Activated naive CD8-positive, alpha-beta T cell treated with anti-CD3 and anti-CD28 coated beads, Interleukin-2, amount 10 ng/mL, durations not matched to agents 7 days and 5 days (primary cell): ENCODE results near the gene LPGAT1. TPM values are rescaled to one million over a fixed set of nuclear protein-coding genes. Genes with fewer than 3 reads are reported as not detected.
A peak's percentile ranks its signal among the peaks of the same experiment; 100 is the strongest.
"Not testable (repeated sequence)": the region's sequence is repeated elsewhere in the genome, so short reads cannot be mapped to it uniquely, and the experiment has no call there.

Source experiments
- ATAC-seq: fragments of 150-1000 bp; cut with Tn5 transposase; one replicate; pipeline ENCODE4 v1.10.0; 2021; ENCODE audit warnings: low read depth, moderate library complexity
- POLR2A ChIA-PET: fragments of 350-600 bp; sonication (Branson Sonifier 250); formaldehyde crosslinking; loops from one replicate; lab custom pipeline; 2021; ENCODE audit warnings: antibody characterized with exemption; lab: Charles Lee
- DNase-seq: peaks from one replicate; pipeline ENCODE4 v3.0.0; 2021
- H3K27ac Mint-ChIP-seq: one replicate; pipeline ENCODE4 v1.8.0; 2022; ENCODE audit warnings: mild to moderate bottlenecking, mixed read lengths
- H3K27me3 Mint-ChIP-seq: one replicate; pipeline ENCODE4 v1.8.0; 2022; ENCODE audit warnings: mild to moderate bottlenecking, moderate library complexity, mixed read lengths
- H3K36me3 Mint-ChIP-seq: one replicate; pipeline ENCODE4 v1.8.0; 2021; ENCODE audit warnings: mild to moderate bottlenecking, mixed read lengths
- H3K4me1 Mint-ChIP-seq: one replicate; pipeline ENCODE4 v1.8.0; 2021; ENCODE audit warnings: mixed read lengths
- H3K4me3 Mint-ChIP-seq: one replicate; pipeline ENCODE4 v1.8.0; 2022; ENCODE audit warnings: mild to moderate bottlenecking, moderate library complexity, mixed read lengths
- H3K9me3 Mint-ChIP-seq: one replicate; pipeline ENCODE4 v1.8.0; 2021; ENCODE audit warnings: mixed read lengths
- total RNA-seq, 2 experiments: library from RNA; stranded (reverse); gene quantifications; one replicate each; pipeline ENCODE4 v1.2.3, GENCODE V29; 2021

Gene LPGAT1
- total RNA-seq, 2 experiments from 2014 or later = 45.5 to 47.4 TPM

- no peak for DNase-seq
- Mint-ChIP-seq H3K27ac (no peak overlapping the region), H3K9me3 (no peaks in the 10 kb centered on the region), H3K4me1 (peaks cover 2% of the 10 kb centered on the region), H3K36me3 (no peaks in the 10 kb centered on the region), H3K4me3 (no peak overlapping the region), H3K27me3 (peaks cover 2% of the 10 kb centered on the region)
- POLR2A ChIA-PET = no interaction called here
- no peak for ATAC-seq
Measured at GRCh38 chr1:211732293-211732980, 98.1 kb downstream of the LPGAT1 start.

DNA sequence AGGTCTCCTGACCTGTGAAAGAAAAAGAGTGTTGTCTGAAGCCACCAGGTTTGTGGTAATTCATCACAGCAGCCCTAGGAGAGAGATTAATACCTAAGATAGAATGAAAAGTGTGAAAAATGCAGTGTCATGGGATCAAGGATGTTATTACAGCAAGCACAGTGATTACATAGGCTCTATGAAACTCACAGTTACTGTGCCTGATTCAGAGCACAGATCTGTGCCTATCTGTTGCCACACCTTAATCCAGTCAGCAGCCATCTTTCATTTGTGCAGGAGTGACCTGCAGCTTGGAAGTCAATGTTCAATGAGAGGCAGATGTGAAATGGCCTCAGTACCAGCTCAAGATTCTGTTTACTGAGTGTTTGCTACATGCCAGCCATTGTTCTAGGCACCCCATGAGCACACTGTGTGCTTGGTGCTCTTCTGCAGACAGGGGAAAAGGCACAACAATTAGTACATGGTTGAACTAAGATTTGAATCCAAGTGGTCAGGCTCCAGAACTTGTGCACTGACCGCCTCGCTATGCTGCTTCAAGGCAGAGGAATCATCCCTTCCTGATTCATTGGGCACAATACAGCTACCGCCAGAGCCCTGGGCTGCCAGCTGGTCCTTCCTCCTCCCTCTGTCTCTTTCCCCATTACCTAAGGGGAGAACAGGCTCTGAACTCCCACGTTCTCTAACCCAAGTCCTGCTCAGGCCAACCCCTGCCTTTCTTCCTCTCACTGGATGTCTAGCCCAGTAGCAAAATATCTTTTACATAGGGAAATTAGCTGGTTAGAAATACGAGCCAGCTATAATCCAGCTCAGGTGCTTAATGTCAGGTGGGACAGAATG is 98.9 kb downstream of the LPGAT1 start:
- POLR2A ChIA-PET = no interaction called here
- Mint-ChIP-seq H3K27me3 (no peaks in the 10 kb centered on the region), H3K4me1 (no peaks in the 10 kb centered on the region), H3K9me3 (no peaks in the 10 kb centered on the region), H3K4me3 (no peak overlapping the region), H3K36me3 (no peaks in the 10 kb centered on the region), H3K27ac (peak overlapping the region; percentile 43)
- ATAC-seq (no peak), DNase-seq (no peak)

- Mint-ChIP-seq H3K27me3 (no peaks in the 10 kb centered on the region), H3K4me1 (peaks cover 2% of the 10 kb centered on the region), H3K36me3 (no peaks in the 10 kb centered on the region), H3K27ac (no peak overlapping the region), H3K4me3 (no peak overlapping the region), H3K9me3 (no peaks in the 10 kb centered on the region)
- DNase-seq (no peak), ATAC-seq (no peak)
- POLR2A ChIA-PET = interaction anchor here (1.0 kb wide), 1 partner anchor 8 kb away, joined by 3 read pairs; no protein-coding TSS in a partner anchor
Measured at GRCh38 chr1:211730347-211730746, 100.2 kb downstream of the LPGAT1 start.

DNA sequence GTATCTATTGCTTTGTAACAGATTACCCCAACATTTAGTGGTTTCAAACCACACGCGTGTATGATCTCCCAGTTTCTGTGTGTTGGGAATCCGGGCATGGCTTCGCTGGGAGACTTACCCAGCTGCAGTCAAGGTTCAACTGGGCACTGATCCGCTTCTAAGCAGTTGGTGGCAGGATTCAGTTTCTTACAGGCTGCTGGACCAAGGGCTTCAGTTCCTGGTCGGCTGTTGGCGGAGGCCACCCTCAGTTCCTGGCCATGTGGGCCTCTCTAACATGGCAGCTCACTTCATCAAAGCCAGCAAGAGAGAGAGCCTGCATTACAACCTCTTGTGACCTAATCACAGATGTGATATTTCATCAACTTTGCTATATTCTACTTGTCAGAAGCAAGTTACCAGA is 101.3 kb downstream of the LPGAT1 start:
- H3K4me3 Mint-ChIP-seq = no peak overlapping the region
- POLR2A ChIA-PET = interaction anchor here (1.0 kb wide), 1 partner anchor 9 kb away, joined by 3 read pairs; no protein-coding TSS in a partner anchor
- peaks cover 2% of the 10 kb centered on the region for H3K4me1 Mint-ChIP-seq
- no peaks in the 10 kb centered on the region for H3K9me3 Mint-ChIP-seq
- H3K36me3 Mint-ChIP-seq = no peaks in the 10 kb centered on the region
- ATAC-seq (no peak), DNase-seq (no peak)
- H3K27me3 Mint-ChIP-seq = no peaks in the 10 kb centered on the region
- H3K27ac Mint-ChIP-seq = no peak overlapping the region

DNA sequence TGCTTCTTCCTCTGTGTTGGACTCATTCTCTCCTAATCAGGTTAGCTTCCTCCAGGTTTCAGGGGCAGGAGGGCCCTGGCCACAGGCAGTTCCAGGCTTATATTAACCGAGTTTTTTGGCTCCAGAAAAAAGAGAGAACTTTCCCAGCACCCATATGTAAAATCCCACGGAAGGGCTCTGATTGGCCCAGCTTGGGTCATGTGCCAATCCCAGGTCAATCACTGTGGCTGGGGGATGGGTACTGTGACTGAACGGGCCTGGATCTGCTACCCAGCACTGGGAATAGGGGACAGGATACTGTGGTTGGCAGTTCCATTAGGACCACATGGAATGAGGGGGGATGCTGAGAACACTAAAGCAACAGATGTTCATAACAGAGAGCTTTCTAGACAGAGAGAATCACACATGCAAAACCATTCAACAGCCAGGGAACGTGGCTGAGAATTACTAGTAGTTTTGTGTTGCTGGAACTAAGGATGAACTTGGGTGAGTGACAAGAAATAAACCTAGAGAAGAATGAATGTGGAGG is 104.0 kb downstream of the LPGAT1 start:
- Mint-ChIP-seq H3K27ac (no peak overlapping the region), H3K4me1 (peaks cover 2% of the 10 kb centered on the region), H3K27me3 (peaks cover 2% of the 10 kb centered on the region), H3K9me3 (no peaks in the 10 kb centered on the region), H3K4me3 (no peak overlapping the region), H3K36me3 (no peaks in the 10 kb centered on the region)
- ATAC-seq (no peak), DNase-seq (no peak)
- POLR2A ChIA-PET = no interaction called here

DNA sequence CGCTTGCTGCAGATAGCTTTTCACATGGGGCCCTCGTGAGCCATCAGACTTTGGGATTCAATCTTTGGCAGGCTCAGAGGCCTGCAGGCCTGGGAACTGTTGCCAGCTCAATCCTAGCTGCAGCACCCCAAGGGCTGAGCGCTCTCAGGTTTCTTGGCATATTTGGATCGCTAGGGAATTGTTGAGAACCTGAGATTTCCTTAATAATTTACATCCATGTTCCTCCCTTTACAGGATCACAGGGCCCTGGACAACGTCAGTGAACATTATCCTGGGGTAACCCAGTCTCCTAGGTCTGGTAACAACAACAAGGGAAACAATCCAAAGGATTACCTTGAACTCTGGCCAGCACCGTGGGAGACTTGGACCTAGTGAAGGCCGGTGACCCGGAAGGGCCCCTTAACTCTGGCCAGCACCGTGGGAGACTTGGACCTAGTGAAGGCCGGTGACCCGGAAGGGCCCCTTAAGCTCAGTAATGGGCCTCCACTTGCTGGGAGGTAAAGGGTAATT is 105.8 kb downstream of the LPGAT1 start:
- DNase-seq = no peak
- H3K27me3 Mint-ChIP-seq = peaks cover 2% of the 10 kb centered on the region
- H3K27ac Mint-ChIP-seq = no peak overlapping the region
- peaks cover 1% of the 10 kb centered on the region for H3K36me3 Mint-ChIP-seq
- POLR2A ChIA-PET = no interaction called here
- H3K4me1 Mint-ChIP-seq = peaks cover 5% of the 10 kb centered on the region
- ATAC-seq = no peak
- H3K9me3 Mint-ChIP-seq = peaks cover 1% of the 10 kb centered on the region
- H3K4me3 Mint-ChIP-seq = no peak overlapping the region

DNA sequence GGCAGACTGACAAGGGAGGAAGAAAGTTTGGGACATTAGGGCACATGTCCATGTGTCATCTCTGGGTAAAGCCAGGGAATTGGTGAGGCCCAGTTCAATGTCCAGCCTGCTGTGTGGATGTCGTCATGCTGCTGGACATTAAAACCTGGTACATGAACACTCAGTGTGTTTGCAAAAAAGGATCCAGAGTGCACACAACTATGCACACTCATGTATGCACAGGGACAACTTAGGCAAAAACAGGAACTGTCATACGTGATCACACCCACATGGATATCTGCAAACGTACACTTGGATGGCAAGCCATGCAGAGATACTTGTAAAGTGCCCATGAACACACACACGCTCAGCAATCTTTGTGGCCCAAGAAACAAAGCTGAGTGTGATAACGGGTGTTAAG is 107.3 kb downstream of the LPGAT1 start:
- POLR2A ChIA-PET = no interaction called here
- H3K4me3 Mint-ChIP-seq = no peak overlapping the region
- H3K27ac Mint-ChIP-seq = no peak overlapping the region
- no peak for DNase-seq
- H3K4me1 Mint-ChIP-seq = peaks cover 5% of the 10 kb centered on the region
- peaks cover 5% of the 10 kb centered on the region for H3K27me3 Mint-ChIP-seq
- peaks cover 1% of the 10 kb centered on the region for H3K9me3 Mint-ChIP-seq
- ATAC-seq = no peak
- H3K36me3 Mint-ChIP-seq = peaks cover 1% of the 10 kb centered on the region

DNA sequence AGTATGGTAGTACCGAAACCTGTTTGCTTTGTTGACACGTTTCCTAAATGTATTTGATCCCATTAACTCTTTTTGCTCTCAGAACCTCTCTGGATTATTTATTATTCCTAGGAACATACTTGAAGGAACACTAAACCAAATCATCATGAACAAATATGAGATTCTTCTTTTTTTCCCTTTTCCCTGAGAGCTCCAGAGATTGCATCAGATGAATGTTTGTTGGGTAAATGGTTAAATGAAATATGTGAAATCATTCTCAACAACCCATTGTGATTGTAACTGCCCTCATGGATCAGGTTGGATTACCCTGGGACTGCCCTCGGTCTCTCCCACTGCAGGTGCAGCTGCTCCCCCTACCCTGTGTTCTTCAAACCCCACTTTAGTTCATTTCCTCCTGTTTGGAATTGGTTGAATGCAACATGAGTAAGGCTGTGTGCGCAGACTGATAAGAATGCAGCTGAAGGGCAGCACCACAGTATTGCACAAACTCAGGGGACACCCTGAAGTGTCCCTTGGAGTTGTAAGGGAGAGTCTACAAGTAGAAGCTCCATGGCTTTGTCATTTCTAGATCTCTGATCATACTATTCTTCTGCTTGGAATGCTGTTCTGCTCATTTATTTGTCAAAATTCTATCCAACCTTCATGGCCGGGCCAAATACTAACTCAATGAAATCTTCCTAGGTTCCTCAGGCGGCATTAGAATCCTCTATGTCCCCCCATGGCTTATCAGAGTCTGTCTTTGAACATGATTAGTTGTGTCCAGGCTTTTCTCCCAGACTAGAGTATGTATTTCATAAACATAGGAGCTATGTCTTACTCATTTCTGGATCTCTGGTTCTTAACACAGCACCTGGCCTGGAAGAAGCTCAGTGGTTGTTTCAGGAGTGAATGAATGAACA is 108.0 kb downstream of the LPGAT1 start:
- POLR2A ChIA-PET = interaction anchor here (0.7 kb wide), 1 partner anchor 15 kb away, joined by 3 read pairs; no protein-coding TSS in a partner anchor
- peaks cover 1% of the 10 kb centered on the region for H3K9me3 Mint-ChIP-seq
- H3K27ac Mint-ChIP-seq = no peak overlapping the region

GRCh38 chr1:211716555-211716954 is 114.0 kb downstream of the LPGAT1 start:
- H3K4me3 Mint-ChIP-seq, H3K4me1 Mint-ChIP-seq, POLR2A ChIA-PET: not testable (repeated sequence)

More for the DNA sequence above, 108.0 kb downstream of the LPGAT1 start:
- Mint-ChIP-seq H3K4me1 (peaks cover 5% of the 10 kb centered on the region), H3K36me3 (peaks cover 1% of the 10 kb centered on the region), H3K27me3 (peaks cover 7% of the 10 kb centered on the region), H3K4me3 (no peak overlapping the region)
- no peak for ATAC-seq
- no peak for DNase-seq

DNA sequence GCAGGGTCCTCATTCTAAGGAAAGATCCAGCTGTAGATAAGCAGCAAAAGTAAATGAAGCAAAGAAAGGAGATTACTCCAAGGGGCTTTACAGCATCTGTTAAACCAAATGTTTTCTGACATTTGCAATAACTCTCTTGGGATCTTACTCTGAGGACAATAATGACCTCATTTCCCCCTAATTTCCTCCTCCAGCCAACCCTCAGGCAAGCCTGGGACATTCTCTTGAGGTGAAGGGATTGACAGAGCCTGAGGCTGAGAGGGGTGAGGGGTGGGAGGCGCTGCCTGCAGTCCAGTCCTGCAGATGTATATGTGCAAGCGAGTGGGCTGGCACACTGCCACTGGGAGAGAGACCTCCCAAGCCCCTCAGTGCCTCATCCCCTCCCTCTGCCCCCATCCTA is 114.6 kb downstream of the LPGAT1 start:
- ATAC-seq (no peak), DNase-seq (no peak)
- Mint-ChIP-seq H3K9me3 (peaks cover 1% of the 10 kb centered on the region), H3K36me3 (peaks cover 3% of the 10 kb centered on the region), H3K4me1 (peaks cover 4% of the 10 kb centered on the region), H3K4me3 (no peak overlapping the region), H3K27ac (no peak overlapping the region), H3K27me3 (peaks cover 8% of the 10 kb centered on the region)
- POLR2A ChIA-PET = no interaction called here

More at GRCh38 chr1:211716555-211716954, 114.0 kb downstream of the LPGAT1 start:
- not testable (repeated sequence) for H3K36me3 Mint-ChIP-seq, H3K27ac Mint-ChIP-seq, ATAC-seq, H3K9me3 Mint-ChIP-seq, DNase-seq, H3K27me3 Mint-ChIP-seq

GRCh38 chr1:211714154-211714553 is 116.4 kb downstream of the LPGAT1 start:
- POLR2A ChIA-PET = no interaction called here
- Mint-ChIP-seq H3K27ac (no peak overlapping the region), H3K4me3 (no peak overlapping the region), H3K27me3 (peaks cover 8% of the 10 kb centered on the region), H3K36me3 (peaks cover 1% of the 10 kb centered on the region), H3K9me3 (no peaks in the 10 kb centered on the region), H3K4me1 (peaks cover 6% of the 10 kb centered on the region)
- ATAC-seq = no peak
- no peak for DNase-seq

- no peak overlapping the region for H3K27ac Mint-ChIP-seq
- no peak for ATAC-seq
- no peak overlapping the region for H3K4me3 Mint-ChIP-seq
- POLR2A ChIA-PET = interaction anchor here (0.6 kb wide), 1 partner anchor 226 kb away, joined by 3 read pairs; no protein-coding TSS in a partner anchor
- peaks cover 6% of the 10 kb centered on the region for H3K4me1 Mint-ChIP-seq
- peaks cover 5% of the 10 kb centered on the region for H3K27me3 Mint-ChIP-seq
- DNase-seq = no peak
- no peaks in the 10 kb centered on the region for H3K9me3 Mint-ChIP-seq
- peaks cover 1% of the 10 kb centered on the region for H3K36me3 Mint-ChIP-seq
Measured at GRCh38 chr1:211713231-211713630, 117.3 kb downstream of the LPGAT1 start.
